ENCODE results near the gene EEF1AKMT3.

DNA sequence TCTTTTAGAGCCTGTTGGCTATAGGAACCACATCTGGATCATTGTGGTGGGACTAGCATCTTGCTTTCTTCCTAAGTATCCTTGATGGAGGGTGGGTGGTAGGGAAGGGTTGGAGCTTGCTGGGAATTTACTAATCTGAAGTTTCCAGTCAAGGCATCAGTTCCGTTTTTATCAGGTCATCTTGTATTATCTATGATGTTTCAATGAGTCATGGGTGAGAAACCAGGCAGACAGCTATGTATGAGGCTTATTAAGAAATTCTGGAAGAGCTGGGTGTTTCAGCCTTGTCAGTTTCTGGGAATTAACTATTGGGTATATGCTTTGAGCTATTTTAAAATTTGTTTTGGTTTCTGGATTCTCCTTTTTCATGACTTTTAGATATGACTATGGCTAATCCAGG is 21.5 kb downstream of the EEF1AKMT3 start:
- TF ChIP-seq CTCF (optimal IDR thresholded peaks at IDR 0.05 in 1 of 3, IDR thresholded peaks at IDR 0.05 in 1 of 3, conservative IDR thresholded peaks at IDR 0.05 in 1 of 3; ENCODE audit: extremely low read depth in 1 of 3, insufficient read depth in 2 of 3, low read length in 3 of 3) (no peak), EZH2 (IDR thresholded peaks at IDR 0.05; ENCODE audit: low read length) (no peak)
